ENCODE results near the gene TBC1D4.

GRCh38 chr13:75294110-75294509 is 187.9 kb downstream of the TBC1D4 start:
- TF ChIP-seq CTCF (IDR thresholded peaks at IDR 0.05; ENCODE audit: insufficient read depth, low read depth, low read length): no peak
- TF ChIP-seq EZH2 (IDR thresholded peaks at IDR 0.05; ENCODE audit: insufficient read depth, low read length): no peak

Data from astrocyte (in vitro differentiated cells and primary cell).